Hematopoietic multipotent progenitor cell (in vitro differentiated cells): Measurements from ENCODE around the gene KCNC3. TPM values are rescaled to one million over a fixed set of nuclear protein-coding genes. Genes with fewer than 3 reads are reported as not detected.

Experiments used
- DNase-seq, 3 donors: peaks; one replicate each; pipeline ENCODE4 v3.0.0-alpha.2; 2011 to 2015; ENCODE audit warnings: low read depth in 2 of 3, low spot score in 2 of 3
- total RNA-seq: library from RNA; depleted of rRNA; stranded (reverse); fragments of >200 nt; gene quantifications from one replicate; pipeline ENCODE4 v1.2.3, GENCODE V29; 2012

Gene KCNC3
- total RNA-seq, 1 donor, result 0.27 TPM

- no peak for DNase-seq
Measured at GRCh38 chr19:50280074-50280473, 49.1 kb downstream of the KCNC3 start.

DNA sequence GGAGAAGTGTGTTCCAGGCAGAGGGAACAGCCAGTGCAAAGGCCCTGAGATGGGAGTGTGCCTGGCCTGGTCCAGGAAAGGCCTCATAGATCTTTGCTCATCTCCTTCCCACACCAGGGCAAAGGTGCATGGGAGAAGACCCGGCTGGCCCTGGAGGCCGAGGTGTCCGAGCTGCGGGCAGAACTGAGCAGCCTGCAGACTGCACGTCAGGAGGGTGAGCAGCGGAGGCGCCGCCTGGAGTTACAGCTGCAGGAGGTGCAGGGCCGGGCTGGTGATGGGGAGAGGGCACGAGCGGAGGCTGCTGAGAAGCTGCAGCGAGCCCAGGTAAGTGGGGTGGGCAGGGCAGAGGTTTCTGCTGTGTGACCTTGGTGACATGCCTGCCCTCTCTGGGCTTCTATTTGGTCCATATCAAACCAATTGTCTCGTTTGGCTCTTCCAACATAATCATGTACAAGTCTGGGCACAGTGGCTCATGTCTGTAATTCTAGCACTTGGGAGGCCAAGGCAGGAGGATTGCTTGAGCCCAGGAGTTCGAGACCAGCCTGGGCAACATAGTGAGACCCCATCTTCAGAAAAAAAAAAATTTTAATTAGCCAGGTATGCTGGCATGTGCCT lies 51.1 kb downstream of the KCNC3 start:
- DNase-seq, result no peak

GRCh38 chr19:50276370-50277063 lies 52.7 kb downstream of the KCNC3 start:
- DNase-seq, result no peak

DNA sequence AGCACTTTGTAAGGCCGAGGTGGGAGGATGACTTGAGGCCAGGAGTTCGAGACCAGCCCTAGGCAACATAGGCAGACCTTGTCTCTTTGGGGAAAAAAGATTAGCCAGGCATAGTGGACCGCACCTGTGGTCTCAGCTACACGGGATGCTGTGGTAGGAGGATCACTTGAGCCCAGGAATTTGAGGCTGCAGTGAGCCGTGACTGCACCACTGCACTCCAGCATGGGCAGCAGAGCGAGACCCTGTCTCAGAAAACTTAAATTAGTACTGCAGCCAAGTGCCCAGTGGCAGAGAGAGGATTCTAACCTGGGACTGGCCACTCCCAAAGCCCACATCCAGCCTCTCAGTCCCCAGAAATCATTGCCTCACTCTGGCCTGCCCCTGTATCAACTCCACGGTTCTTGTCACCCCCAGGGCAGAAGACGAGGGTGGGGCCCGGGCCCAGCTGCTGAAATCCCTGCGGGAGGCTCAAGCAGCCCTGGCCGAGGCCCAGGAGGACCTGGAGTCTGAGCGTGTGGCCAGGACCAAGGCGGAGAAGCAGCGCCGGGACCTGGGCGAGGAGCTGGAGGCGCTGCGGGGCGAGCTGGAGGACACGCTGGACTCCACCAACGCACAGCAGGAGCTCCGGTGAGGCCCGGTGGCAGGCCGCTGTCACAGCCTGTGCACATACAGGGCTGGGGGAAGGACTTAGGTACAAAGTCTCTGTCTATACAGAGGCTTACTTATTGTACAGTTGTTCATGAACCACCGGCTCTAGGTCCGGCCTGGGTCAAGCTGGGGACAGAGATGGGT lies 53.4 kb downstream of the KCNC3 start:
- DNase-seq, result no peak

GRCh38 chr19:50273821-50274220 lies 55.4 kb downstream of the KCNC3 start:
- no peak for DNase-seq

GRCh38 chr19:50272263-50272897 lies 56.8 kb downstream of the KCNC3 start:
- no peak for DNase-seq

GRCh38 chr19:50269653-50270052 lies 59.5 kb downstream of the KCNC3 start:
- DNase-seq, result no peak

DNA sequence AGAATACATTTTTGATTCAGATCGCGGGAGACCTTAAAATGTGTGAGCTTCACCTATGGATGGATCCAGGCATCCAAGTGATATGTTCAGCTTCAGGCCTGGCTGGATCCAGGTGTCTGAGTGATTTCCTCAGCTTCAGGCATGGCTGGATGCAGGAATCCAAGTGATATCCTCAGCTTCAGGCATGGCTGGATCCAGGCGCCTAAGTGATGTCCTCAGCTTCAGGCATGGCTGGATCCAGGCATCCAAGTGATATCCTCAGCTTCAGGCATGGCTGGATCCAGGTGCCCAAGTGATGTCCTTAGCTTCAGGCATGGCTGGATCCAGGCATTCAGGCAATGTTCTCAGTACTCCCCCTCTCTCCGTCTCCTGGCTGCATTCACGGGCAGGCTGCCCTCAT lies 60.7 kb downstream of the KCNC3 start:
- DNase-seq, result no peak

GRCh38 chr19:50268041-50268440 lies 61.1 kb downstream of the KCNC3 start:
- no peak for DNase-seq

DNA sequence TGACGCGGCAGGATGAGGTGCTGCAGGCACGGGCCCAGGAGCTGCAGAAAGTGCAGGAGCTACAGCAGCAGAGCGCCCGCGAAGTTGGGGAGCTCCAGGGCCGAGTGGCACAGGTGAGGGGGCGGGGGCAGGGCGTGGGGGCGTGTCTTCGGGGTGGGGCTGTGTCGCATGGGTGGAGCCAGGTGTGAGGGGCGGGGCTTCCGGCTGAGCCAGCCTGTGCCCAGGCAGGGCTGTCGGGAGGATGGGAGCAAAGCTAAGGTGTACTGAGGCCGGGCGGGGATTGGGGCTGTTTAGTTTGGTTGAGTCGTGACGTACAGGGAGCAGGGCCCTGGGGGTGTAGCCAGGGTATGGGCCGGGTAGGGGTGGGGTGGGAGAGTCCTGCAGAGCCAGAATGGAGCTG lies 62.3 kb downstream of the KCNC3 start:
- DNase-seq, result no peak

GRCh38 chr19:50266041-50266440 lies 63.1 kb downstream of the KCNC3 start:
- no peak for DNase-seq

GRCh38 chr19:50264483-50265186 lies 64.5 kb downstream of the KCNC3 start:
- DNase-seq, result no peak

DNA sequence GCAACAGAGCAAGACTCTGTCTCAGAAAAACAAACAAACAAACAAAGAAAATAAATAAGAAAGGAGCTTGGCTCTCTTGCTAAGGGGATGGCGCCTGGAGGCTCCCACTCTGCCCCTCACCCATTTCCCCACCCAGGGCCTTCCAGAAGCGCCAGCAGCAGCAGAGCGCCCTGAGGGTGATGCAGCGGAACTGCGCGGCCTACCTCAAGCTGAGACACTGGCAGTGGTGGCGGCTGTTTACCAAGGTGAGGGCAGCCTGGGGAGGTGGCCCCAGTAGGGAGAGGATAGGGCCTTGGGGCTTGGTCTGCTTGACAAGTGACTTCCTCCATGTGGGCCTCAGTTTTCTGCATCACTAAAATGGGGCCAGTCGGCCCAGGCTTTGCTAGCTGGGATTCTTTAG lies 66.0 kb downstream of the KCNC3 start:
- no peak for DNase-seq

Other genes starting within 250 kb of the KCNC3 start
- not detected for gene IZUMO2, start 166.1 kb downstream of the KCNC3 start, total RNA-seq
- under 0.01 TPM for gene MYH14, start 125.8 kb downstream of the KCNC3 start, total RNA-seq
- gene NAPSA, start 36.3 kb upstream of the KCNC3 start, total RNA-seq, result 0.27 TPM
- gene NR1H2, start 47.1 kb upstream of the KCNC3 start, total RNA-seq, result 127 TPM
- gene POLD1, start 55.0 kb upstream of the KCNC3 start, total RNA-seq, result 85.6 TPM
- 2.4 TPM for gene SPIB, start 89.6 kb upstream of the KCNC3 start, total RNA-seq
- gene MYBPC2, start 103.5 kb upstream of the KCNC3 start, total RNA-seq, result 0.27 TPM
- gene EMC10, start 147.1 kb upstream of the KCNC3 start, total RNA-seq, result 80.0 TPM
- gene GARIN5A, start 147.5 kb upstream of the KCNC3 start, total RNA-seq, result 1.1 TPM
- 11.8 TPM for gene JOSD2, start 181.8 kb upstream of the KCNC3 start, total RNA-seq
- gene ASPDH, start 184.5 kb upstream of the KCNC3 start, total RNA-seq, result not detected
- under 0.01 TPM for gene LRRC4B, start 239.1 kb upstream of the KCNC3 start, total RNA-seq